ENCODE results near the gene CDR2L.
"Not testable (repeated sequence)": the region's sequence is repeated elsewhere in the genome, so short reads cannot be mapped to it uniquely, and the experiment has no call there.

The CDR2L gene

DNA sequence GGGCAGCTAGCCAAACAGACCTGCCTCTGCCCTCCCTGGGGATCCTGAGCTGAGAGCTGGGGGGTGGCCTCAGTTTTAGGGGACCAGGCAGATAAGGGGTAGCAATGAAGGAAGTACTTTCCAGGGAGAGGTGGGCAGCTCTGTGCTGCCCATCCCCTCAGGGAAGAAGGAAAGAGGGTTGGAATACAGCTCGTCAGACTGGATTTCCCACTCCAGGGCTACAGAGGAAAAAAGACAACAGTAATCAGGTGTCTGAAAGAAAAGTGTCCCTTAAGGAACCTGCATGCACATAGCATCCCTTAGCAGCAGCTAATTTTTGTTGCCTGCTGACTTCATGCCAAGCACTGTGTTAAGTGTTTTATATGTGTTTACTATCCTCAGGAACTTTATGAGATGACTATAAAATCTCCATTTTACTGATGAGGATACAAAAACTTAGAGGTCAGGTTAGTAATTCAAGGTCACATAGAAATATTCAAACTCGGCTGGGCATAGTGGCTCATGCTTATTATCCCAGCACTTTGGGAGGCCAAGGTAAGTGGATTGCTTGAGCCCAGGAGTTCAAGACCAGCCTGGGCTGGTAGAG is 21.8 kb downstream of the CDR2L start:
- DNase-seq (ENCODE audit: low read depth, low spot score) = no peak

DNA sequence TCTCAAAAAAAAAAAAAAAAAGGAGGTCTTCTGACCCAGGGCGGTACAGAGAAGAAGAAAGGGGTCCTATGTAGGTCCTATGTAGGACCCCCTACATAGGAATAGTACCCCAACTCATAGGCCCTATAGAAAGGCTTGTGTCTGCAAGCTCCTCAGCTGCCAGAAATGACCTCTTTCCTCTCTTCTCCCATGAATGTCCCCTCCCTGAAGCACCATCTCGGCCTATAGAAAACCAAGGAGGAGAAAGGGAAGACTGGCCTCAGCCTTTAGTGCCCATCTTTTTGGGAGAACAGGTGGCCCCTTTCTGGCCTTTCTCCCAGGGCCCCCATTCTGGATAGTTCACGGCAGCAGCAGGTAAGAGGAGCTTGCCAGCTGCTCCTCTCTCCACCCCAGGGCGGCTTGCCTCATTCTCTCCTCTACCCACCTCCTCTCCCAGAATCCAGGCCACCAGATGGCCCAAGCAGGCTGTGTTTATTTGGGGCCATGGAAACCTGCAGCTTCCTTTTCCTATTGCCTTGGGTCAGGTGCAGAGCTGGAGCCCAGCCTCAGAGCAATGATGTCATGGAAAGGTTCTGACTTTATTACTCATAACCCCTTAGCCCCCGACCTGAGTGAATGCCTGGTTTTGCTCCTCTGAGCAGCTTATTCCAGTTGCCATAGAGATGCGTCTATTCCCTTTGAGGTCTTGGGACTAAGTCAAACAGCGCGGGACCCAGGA is 23.4 kb downstream of the CDR2L start:
- no peak for DNase-seq (ENCODE audit: low read depth, low spot score)

DNA sequence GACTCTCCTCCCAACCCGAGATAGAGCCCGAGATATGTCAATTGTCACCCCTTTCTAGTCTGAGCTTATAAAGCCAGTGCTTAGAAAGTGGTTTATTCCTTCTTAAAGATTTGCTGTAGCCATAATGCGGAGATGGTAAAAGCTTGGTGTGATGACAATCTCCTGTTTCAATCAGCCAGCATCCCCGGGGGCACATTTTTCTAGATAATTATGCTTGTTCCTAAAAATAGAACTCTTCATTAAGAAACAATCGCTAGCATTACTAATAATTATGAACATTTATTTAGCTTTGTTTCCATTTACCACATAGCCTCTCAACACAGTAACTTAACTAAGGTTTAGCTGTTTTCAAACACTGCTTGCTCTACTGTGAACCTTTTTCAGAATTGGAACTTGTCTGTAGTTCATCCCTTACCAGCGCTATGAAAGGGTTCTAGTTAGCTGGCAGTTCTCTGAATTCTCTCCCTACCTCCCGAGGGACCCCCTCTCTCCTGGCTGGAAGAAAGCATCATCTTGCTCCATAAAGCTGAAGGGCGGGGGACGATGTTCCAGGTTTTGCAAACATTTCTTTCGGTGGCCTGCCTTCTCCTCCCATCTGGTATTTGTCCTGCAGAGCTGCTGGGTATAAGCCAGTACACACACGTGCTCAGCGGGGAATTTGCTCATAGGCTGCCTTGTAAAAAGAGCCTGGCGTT is 24.1 kb downstream of the CDR2L start:
- DNase-seq (ENCODE audit: low read depth, low spot score) = peak; percentile 71

DNA sequence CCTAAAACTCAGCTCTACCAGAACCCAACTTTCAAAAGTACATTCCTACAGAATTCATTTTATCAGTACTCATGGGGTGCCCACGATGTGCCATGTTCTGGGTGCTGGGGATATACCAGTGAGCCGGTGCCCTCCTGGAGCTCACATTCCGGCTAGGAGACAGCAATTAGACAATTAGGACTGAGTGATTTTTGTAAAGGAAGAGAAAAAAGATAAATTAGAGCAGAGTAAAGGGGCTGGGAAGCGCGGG is 24.6 kb downstream of the CDR2L start:
- DNase-seq (ENCODE audit: low read depth, low spot score) = no peak

DNA sequence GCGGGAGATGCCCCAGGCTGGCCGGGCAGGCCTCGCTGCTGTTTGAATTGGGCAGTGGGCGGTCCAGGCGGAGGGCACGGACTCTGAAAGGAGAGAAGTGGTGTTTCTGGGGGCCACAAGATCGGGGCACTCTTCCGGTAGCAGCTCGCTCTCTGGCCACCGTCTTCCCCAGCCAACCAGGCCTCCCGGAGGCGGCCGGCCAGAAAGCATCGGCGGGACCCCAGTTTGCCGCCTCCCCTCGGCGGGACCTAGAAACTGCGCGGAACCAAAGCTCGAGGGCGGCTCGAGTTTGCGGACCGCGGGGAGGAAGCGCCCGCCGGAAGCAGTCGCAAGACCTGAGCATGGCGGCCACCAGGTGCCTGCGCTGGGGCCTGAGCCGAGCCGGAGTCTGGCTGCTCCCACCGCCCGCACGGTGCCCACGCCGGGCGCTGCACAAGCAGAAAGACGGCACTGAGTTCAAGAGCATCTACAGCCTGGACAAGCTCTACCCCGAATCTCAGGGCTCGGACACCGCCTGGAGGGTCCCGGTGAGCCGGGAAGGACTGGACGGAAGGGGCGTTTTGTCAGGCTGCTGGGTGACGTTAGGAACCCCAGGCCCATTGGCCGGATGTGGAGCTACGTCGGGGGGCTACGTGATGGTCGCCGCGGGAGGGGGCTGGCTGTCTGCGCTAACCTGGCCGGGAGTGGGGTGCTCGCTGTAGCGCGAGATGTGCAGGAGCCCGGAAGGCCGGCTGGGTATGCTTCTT is 25.1 kb downstream of the CDR2L start, which contains the start of gene MRPL58:
Gene MRPL58 (plus strand): TSS at position 325 of the 746 bp plus-strand sequence. CDS start 17 bp downstream, at position 342.
- DNase-seq (ENCODE audit: low read depth, low spot score) = peak; percentile 95

DNA sequence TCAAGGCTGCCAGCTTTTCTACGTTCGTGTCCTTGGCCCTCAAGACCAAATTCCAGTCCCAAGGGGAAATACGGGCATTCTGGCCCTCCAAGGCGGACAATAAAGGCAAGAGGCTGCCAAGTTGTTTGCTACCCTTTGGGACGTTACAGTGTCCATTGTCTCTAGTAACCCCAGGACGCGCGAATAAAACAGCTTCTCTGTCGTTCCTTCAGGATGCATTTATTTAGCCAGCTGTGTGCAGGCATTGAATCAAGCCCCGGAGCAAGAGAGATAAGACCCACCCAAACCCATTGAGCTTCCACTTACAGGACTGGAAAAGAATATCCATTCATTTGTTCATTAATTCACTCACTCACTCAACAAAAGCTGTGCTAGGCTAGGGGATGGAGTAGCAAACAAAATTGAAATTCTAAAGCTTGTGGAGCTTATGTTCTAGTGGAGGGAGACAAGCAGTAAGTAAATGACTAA is 25.7 kb downstream of the CDR2L start:
- DNase-seq (ENCODE audit: low read depth, low spot score) = no peak

DNA sequence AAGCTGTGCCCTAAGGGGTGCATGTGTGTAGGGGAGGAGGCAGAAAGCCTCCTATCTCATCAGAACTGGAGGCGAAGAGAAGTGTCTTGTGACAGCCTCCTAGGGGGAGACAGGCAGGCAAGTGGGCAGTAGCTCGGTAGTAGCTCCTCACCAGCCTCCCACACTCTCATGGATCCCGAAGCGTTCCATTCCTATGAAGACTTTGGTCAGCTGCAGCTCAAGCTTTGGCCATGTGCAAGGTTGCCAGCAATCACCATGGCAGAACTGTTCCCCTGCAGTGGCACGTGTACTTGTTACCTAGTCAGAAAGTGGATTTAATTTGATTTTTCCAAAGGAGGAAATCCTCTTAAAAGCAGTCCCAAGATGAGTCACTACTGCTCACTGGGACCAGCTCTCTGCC is 31.7 kb downstream of the CDR2L start:
- DNase-seq (ENCODE audit: low read depth, low spot score) = no peak

DNA sequence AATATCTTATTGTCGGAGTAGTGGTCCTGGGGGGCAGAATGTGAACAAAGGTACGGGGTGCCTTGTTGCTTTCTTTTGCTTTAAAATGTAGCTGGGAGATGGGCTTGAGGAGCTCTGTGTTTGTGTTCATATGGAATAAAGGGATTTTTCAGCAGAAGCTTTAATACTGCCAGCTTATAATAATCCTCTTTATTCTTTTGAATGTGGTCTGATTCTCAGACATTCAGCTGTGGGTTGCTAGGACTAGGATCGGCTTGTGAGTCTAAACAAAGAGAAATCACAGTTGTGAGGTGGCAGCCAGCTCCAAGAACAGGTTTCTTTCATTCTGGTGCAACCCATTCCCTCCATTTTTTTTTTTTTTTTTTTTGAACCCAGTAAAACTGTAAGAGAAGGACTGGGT is 32.3 kb downstream of the CDR2L start:
- DNase-seq (ENCODE audit: low read depth, low spot score) = no peak

DNA sequence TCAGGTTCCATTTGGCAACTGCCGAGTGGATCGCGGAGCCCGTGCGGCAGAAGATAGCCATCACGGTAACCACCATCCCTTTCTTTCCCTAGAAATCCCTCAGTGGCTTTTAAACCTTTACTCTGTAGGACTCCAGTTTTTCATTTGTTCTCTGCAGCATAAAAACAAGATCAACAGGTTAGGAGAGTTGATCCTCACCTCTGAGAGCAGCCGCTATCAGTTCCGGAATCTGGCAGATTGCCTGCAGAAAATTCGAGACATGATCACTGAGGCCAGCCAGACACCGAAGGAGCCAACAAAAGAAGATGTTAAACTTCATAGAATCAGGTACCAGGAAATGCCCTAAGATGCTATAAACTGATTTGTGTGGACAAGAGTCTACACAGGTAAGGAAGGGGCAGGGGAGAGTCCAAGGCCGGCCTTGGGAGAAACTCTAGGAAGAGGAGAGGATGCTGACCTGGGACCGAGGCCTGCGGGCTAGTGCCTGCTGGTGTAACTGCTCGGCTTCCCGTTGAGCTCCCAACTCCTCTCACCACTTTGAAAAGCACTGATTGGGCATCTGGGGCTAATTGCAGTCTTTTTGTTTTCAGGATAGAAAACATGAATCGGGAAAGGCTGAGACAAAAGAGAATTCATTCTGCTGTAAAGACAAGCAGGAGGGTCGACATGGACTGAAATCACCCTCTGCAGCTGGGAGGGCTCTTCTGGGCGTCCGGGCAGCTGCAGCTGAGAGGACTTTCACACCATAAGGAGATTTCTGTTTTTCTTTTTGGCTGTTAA is 33.1 kb downstream of the CDR2L start:
- DNase-seq (ENCODE audit: low read depth, low spot score) = no peak

DNA sequence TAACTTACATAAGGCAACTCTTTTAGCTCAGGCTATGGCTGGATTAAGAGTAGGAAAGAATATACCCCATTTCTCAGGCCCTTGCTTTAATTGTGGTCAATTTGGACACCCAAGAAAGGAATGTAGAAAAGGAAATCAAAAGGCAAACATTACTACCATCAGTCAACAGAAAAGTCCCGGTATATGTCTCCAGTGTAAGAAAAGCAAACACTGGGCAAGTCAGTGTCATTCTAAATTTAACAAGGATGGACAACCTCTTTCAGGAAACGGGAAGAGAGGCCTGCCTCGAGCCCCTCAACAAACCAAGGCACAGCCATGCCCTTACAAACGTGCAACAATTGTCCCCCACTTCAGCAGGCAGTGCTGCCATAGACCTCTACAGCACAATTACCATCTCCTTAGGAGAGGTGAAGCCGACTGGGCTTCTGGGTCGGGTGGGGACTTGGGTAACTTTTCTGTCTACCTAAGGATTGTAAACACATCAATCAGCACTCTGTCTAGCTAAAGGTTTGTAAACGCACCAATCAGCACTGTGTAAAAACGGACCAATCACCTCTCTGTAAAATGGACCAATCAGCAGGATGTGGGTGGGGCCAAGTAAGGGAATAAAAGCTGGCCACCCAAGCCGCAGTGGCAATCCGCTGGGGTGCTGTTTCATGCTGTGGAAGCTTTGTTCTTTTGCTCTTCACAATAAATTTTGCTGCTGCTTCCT is 37.4 kb downstream of the CDR2L start:
- no peak for DNase-seq (ENCODE audit: low read depth, low spot score)

DNA sequence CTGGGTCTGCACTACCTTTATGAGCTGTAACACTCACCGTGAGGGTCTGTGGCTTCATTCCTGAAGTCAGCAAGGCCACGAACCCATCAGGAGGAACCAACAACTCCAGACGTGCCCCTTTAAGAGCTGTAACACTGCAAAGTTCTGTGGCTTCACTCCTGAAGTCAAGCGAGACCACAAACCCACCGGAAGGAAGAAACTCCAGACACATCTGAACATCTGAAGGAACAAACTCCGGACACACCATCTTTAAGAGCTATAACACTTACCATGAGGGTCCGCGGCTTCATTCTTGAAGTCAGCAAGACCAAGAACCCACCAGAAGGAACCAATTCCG is 37.9 kb downstream of the CDR2L start:
- DNase-seq (ENCODE audit: low read depth, low spot score) = not testable (repeated sequence)

DNA sequence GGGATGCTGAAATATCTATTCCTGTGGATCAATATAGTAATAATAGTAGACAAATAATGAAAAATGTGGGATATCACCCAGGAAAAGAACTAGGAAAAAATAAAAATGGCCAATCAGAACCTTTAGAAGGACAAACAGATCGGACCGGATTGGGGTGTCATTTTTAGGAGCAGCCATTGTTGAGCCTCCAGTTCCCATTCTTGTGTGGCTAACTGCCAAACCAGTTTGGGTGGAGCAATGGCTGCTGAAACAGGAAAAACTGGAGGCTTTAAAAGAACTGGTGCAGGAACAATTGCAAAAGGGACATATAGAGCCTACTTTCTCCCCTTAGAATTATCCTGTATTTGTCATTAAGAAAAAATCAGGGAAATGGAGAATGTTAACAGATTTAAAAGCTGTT is 39.2 kb downstream of the CDR2L start:
- not testable (repeated sequence) for DNase-seq (ENCODE audit: low read depth, low spot score)

DNA sequence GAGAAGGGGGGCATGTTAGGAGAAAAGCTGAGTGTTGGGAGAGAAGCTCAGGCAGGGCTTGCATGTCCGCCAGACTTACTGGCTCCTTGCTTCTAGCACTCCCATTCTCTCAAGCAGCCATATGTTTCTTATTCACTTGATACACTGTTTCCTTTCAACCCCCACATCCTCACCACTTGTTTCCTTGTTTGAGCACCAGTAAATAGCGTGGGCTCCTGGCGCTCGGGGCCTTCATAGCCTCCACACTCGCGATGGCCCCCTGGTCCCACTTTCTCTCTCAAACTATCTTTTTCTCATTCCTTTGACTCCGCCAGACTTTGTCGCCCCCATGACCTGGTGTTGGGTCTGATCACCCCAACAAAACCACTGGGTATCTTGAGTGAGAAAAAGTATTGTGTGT is 42.7 kb downstream of the CDR2L start:
- DNase-seq (ENCODE audit: low read depth, low spot score) = no peak

DNA sequence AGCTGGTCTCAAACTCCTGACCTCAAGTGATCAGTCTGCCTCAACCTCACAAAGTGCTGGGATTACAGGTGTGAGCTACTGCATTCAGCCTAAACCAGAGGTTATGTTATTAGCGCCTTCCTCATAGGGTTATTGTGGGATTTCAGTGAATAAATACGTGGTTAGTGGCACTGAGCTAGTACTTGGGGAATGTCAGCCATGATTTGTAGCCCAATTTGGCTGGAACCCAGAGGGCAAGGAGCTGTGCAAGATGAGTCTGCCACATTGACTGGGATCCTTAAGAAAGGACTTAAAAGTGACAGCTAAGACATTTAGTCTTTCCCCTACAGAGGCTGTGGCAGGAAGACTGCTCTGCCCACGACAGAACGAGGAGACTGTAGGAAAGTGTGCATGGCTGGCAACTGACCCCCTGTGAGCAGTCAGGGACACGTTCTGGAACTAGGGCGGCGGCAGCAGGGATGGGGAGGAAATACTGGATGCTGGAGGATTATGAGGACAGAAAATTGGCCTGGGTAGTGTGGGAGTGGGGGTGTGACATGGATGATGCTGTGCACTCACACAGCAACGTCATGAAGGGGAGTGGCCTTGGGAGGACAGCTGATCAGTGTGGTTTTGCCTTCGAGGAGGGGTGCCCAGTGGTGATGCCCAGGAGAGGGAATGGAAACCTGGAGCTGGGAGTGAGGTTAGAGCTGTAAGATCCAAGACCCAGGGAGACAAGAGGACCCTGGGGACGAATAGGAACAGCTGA is 44.7 kb downstream of the CDR2L start:
- peak; percentile 84 for DNase-seq (ENCODE audit: low read depth, low spot score)

DNA sequence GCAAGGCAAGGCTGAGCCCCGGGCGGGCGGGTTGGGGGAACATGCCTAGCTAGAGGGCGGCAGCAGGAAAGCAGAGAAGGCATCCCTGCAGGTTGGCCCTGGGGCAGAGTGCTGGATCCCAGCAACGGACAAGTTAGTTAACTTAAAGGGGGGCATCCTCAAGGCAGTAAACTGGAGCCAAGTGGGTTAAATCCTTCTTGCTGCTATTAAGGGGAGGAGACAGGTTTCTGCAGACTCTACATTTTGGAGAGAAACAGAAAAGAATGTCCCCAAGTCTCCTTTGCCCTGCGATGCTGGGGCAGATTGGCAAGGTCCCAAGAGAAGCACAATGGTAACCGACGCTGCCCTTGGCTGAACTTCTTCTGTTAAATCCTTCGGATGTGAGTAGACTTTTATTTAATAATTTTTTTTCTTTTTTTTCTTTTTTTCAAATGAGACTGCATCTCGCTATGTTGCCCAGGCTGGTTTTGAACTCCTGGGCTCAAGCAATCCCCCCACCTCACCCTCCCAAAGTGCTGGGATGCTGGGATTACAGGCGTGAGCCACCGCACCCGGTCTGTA is 45.4 kb downstream of the CDR2L start:
- no peak for DNase-seq (ENCODE audit: low read depth, low spot score)

DNA sequence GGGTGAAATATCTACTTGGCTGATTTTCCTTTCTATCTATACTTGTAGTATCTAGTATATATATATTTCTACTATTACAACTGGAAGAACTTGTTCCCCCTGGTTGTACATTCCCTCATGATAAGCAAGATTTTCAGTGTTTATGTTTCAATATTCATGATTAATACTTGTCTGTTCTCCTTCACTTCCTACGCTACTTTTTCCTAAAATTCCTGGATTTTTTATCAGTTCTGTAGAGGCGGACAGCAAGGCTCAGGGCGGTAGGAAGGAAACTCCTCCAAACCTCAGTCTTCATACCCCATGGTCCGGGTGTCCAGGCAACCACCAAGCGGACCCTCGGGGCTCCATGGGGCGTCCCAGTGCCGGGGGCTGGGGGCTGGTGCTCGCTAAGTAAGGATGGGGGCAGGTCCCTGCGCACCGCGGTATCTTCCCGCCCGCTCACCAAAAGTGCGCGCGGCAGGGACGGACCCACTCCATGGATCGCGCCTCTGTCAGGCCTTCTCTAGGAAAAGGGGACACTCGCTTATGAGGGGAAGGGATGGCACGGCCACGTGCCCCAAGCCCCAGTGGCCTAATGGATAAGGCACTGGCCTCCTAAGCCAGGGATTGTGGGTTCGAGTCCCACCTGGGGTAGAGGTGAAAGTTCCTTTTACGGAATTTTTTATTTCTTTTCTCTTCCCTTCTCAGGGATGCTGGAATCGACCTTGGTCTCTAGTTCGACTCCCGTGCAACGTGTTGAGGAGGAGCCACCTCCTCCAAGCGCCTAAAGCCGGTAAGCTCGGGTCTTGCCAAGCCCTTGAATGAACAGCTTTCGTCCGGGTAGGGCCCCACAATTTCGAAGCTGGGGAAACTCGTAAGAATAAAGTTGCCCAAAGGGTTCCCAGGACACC is 46.2 kb downstream of the CDR2L start:
- DNase-seq (ENCODE audit: low read depth, low spot score) = peak; percentile 96

DNA sequence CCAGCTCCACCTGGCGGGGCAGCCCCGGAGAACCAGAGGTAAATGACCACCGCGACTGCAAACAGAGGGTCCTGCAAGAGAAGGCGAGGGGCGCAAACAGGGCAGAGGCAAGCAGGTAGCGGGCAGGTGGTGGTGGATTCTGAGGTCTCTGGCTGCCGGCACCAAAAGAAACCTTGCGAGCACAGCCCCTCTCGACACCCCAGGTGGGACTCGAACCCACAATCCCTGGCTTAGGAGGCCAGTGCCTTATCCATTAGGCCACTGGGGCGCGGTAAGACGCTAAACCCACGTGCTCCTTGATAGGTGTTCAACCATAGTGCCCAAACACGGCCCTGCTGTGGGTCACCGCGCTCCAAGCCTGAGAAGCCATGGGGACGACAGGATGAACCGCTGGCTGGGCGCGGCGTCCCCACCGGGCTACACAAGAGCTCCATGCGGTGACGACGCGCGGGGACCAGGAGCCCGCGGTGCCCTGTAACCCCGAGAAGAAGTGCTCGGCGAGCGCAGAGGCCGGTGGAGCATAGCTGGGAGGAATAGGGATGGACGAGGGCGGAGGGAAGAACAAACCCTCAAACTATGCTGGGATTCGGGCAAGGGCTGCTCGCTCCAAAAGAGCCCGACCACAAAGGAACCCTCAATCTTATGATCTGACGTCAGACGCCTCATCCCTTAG is 46.9 kb downstream of the CDR2L start:
- peak; percentile 93 for DNase-seq (ENCODE audit: low read depth, low spot score)

DNA sequence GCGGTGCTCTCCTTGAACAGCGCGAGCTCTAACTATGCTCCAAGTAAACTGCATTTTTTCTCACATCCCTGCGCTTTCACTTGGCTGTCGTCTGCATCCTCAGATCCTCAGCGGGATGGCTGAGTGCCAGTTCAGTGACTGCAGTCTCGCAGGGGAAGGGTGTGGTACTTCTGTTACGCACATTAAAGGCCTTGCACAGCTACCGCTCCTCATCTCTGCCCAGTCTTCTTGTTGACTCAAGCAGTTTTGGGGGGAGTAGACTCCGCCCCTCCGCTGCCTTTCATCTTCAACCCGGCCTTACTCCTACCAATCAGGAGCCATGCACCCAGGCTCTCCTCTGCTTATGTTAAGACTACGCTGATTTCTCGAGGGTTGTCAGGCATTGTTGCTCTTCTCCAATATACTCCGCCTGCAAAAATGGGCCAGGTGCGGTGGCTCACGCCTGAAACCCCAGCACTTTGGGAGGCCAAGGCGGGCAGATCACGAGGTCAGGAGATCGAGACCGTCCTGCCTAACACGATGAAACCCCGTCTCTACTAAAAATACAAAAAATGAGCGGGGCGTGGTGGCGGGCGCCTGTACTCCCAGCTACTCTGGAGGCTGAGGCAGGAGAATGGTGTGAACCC is 49.3 kb downstream of the CDR2L start:
- DNase-seq (ENCODE audit: low read depth, low spot score) = peak; percentile 68

All from astrocyte of the hippocampus (primary cell).